Smooth muscle cell (in vitro differentiated cells): Measurements from ENCODE around the gene KCNC4. TPM values are rescaled to one million over a fixed set of nuclear protein-coding genes. Genes with fewer than 3 reads are reported as not detected.

Experiments
- DNase-seq: peaks from one replicate; lab custom pipeline; 2025; ENCODE audit not compliant: unreplicated experiment; lab: John Stamatoyannopoulos, UW
- H2AFZ ChIP-seq: fragments of 200-600 bp; sonication (generic); 2 replicates; pipeline ENCODE4 v1.6.0; 2016; ENCODE audit warnings: antibody characterized with exemption, low read depth, mild to moderate bottlenecking
- H3F3A ChIP-seq: fragments of 200-600 bp; sonication (generic); 2 replicates; pipeline ENCODE4 v1.6.0; 2017; ENCODE audit warnings: antibody characterized with exemption, low read depth
- H3K27ac ChIP-seq: fragments of 200-600 bp; sonication (generic); 2 replicates; pipeline ENCODE4 v1.5.1; 2016; ENCODE audit warnings: low read depth, mild to moderate bottlenecking
- H3K27me3 ChIP-seq: fragments of 200-600 bp; sonication (generic); 2 replicates; pipeline ENCODE4 v1.6.1; 2016; ENCODE audit warnings: low read depth, mild to moderate bottlenecking
- H3K36me3 ChIP-seq: fragments of 200-600 bp; sonication (generic); 2 replicates; pipeline ENCODE4 v1.5.1; 2016; ENCODE audit warnings: low read depth
- H3K4me1 ChIP-seq: fragments of 200-600 bp; sonication (generic); 2 replicates; pipeline ENCODE4 v1.5.1; 2016; ENCODE audit warnings: low read depth
- H3K4me2 ChIP-seq: fragments of 200-600 bp; sonication (generic); 2 replicates; pipeline ENCODE4 v1.6.0; 2016; ENCODE audit warnings: mild to moderate bottlenecking
- H3K4me3 ChIP-seq: fragments of 200-600 bp; sonication (generic); 2 replicates; pipeline ENCODE4 v1.5.1; 2016; ENCODE audit warnings: mild to moderate bottlenecking
- H3K79me2 ChIP-seq: fragments of 200-600 bp; sonication (generic); 2 replicates; pipeline ENCODE4 v1.6.0; 2016; ENCODE audit warnings: low read depth, mild to moderate bottlenecking
- H3K9ac ChIP-seq: fragments of 200-600 bp; sonication (generic); 2 replicates; pipeline ENCODE4 v1.6.0; 2016; ENCODE audit warnings: low read depth
- H3K9me3 ChIP-seq: fragments of 200-600 bp; sonication (generic); replicated peaks from 2 replicates; pipeline ENCODE4 v1.5.1; 2016; ENCODE audit warnings: low read depth
- H4K20me1 ChIP-seq: fragments of 200-600 bp; sonication (generic); 2 replicates; pipeline ENCODE4 v1.6.0; 2016; ENCODE audit warnings: low read depth
- WGBS: methylation state at CpG from one replicate; pipeline ENCODE4 v1.1.7; 2016; ENCODE audit warnings: low lambda C conversion rate; 5-methylcytosine and 5-hydroxymethylcytosine counted together
- polyA plus RNA-seq: library from polyadenylated mRNA; unstranded; fragments of >200 nt; fragmentation: Nextera tagmentation; extraction: Ambion mirVana; gene quantifications from 2 replicates; pipeline ENCODE4 v1.2.1, GENCODE V29; 2016
- total RNA-seq: library from RNA; depleted of rRNA; stranded (reverse); fragments of >200 nt; gene quantifications from 2 replicates; pipeline ENCODE4 v1.2.3, GENCODE V29; 2014
- TF ChIP-seq, protein P1 (sequence below): fragments of 200-600 bp; sonication (generic); IDR thresholded peaks from 2 replicates; pipeline ENCODE4 v1.5.1; 2017; ENCODE audit warnings: borderline replicate concordance, mild to moderate bottlenecking, antibody characterized with exemption; ENCODE audit not compliant: insufficient read depth, poor library complexity, severe bottlenecking

KCNC4 gene
- total and polyA plus RNA-seq, 2 experiments from 2014 or later = 2.0 to 6.0 TPM

DNA sequence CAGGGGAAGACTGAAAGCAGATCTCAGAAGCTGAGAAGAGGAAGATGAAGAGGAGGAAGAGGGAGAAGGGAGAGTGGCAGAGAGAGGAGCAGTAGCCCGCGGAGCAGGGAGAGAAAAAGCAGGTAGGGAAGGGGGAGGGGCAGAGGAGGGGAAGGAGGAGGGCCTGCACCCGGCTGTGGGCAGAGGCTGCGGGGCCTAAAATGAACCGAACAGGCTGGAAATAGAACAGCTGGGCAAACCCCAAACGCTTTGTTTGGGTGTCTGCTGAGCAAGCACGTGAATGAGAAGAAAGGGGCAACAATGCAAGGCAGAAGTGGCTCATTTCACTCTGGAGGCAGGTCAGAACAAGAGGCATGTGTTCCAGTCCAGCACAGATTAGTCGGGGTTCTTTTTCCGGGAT lies 33.5 kb downstream of the KCNC4 start:
- Histone ChIP-seq H4K20me1 (no peaks in the 10 kb centered on the region), H3K36me3 (no peaks in the 10 kb centered on the region), H2AFZ (no peak overlapping the region), H3K27ac (no peak overlapping the region), H3K9ac (no peak overlapping the region), H3F3A (no peaks in the 10 kb centered on the region), H3K9me3 (no peaks in the 10 kb centered on the region), H3K4me1 (no peaks in the 10 kb centered on the region), H3K4me3 (no peak overlapping the region), H3K4me2 (no peak overlapping the region), H3K79me2 (no peaks in the 10 kb centered on the region), H3K27me3 (no peaks in the 10 kb centered on the region)
- WGBS = 44% methylated on average over 9 of the region's 9 CpGs
- DNase-seq = no peak
- TF ChIP-seq, protein P1, sequence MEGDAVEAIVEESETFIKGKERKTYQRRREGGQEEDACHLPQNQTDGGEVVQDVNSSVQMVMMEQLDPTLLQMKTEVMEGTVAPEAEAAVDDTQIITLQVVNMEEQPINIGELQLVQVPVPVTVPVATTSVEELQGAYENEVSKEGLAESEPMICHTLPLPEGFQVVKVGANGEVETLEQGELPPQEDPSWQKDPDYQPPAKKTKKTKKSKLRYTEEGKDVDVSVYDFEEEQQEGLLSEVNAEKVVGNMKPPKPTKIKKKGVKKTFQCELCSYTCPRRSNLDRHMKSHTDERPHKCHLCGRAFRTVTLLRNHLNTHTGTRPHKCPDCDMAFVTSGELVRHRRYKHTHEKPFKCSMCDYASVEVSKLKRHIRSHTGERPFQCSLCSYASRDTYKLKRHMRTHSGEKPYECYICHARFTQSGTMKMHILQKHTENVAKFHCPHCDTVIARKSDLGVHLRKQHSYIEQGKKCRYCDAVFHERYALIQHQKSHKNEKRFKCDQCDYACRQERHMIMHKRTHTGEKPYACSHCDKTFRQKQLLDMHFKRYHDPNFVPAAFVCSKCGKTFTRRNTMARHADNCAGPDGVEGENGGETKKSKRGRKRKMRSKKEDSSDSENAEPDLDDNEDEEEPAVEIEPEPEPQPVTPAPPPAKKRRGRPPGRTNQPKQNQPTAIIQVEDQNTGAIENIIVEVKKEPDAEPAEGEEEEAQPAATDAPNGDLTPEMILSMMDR = no peak

DNA sequence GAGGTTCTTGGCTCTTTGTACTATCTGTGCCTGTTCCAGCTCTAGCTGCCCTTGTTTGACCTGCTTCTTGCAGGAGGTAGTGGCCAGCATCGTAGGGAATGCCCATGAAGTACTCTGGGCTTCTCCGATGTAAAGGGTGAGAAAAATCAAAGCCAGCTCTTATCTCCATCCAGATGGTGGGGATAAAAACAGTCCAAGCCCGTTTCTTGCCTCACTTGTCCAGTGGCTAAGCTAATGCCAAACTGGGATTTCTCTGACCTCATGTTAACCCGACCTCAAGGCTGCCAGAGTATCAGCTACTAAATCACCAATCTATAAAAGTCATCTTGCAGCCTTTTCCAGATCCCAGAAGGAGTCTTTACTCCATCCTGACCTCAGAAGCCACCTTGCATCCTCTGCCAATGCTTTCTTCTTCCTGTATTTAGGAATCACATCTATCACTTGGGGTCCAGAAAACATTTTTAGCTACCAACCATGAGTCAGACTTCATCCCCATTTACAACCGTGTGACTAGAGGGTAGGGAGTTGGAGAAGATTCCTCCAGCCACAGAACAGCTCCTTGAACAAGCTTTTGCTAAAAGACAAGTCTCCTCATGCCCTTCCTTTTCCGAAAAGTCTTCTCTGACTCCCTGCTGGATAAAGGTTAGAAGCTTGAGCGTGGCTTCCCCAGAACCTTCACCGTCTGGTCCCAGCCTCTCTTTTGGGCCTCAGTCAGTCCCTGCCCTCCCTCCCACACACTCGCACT lies 35.9 kb downstream of the KCNC4 start:
- 67% methylated on average over 9 of the region's 9 CpGs for WGBS

DNA sequence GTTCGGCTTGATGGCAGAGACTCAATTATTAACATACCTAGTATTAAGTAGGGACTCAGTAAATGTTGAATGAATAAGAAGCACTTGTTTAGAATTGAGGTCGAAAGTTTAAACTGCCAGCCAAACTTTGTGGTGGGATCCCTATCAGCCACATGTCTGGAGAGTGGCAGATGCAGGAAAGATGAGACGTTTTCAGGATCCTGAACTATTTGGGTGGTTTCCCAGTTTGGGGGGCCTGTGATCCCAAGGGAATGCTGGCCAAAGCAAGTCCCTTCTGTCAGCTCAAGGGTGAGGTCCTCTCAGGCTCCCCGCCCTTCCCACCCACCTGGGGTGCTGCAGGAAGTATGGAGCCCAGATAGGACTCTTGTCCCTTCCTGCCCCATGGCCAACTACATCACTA lies 38.6 kb downstream of the KCNC4 start:
- no peaks in the 10 kb centered on the region for H3K36me3 ChIP-seq
- H3F3A ChIP-seq = no peaks in the 10 kb centered on the region
- no peak overlapping the region for H2AFZ ChIP-seq
- H4K20me1 ChIP-seq = no peaks in the 10 kb centered on the region
- no peaks in the 10 kb centered on the region for H3K27me3 ChIP-seq
- DNase-seq = no peak
- no peaks in the 10 kb centered on the region for H3K9me3 ChIP-seq
- no peak overlapping the region for H3K4me2 ChIP-seq
- H3K27ac ChIP-seq = no peak overlapping the region
- no peaks in the 10 kb centered on the region for H3K79me2 ChIP-seq
- WGBS = 77% methylated on average over 3 of the region's 4 CpGs
- TF ChIP-seq, protein P1 = no peak
- no peaks in the 10 kb centered on the region for H3K4me1 ChIP-seq
- no peak overlapping the region for H3K9ac ChIP-seq
- H3K4me3 ChIP-seq = no peak overlapping the region

More for the DNA sequence above, 35.9 kb downstream of the KCNC4 start:
- H4K20me1 ChIP-seq = no peaks in the 10 kb centered on the region
- no peak overlapping the region for H2AFZ ChIP-seq
- H3K36me3 ChIP-seq = no peaks in the 10 kb centered on the region
- H3K4me3 ChIP-seq = no peak overlapping the region
- no peaks in the 10 kb centered on the region for H3F3A ChIP-seq
- DNase-seq = no peak
- no peaks in the 10 kb centered on the region for H3K9me3 ChIP-seq
- H3K4me1 ChIP-seq = no peaks in the 10 kb centered on the region
- no peak overlapping the region for H3K27ac ChIP-seq
- H3K4me2 ChIP-seq = no peak overlapping the region
- H3K9ac ChIP-seq = no peak overlapping the region
- no peaks in the 10 kb centered on the region for H3K27me3 ChIP-seq
- TF ChIP-seq, protein P1 = no peak
- H3K79me2 ChIP-seq = no peaks in the 10 kb centered on the region

DNA sequence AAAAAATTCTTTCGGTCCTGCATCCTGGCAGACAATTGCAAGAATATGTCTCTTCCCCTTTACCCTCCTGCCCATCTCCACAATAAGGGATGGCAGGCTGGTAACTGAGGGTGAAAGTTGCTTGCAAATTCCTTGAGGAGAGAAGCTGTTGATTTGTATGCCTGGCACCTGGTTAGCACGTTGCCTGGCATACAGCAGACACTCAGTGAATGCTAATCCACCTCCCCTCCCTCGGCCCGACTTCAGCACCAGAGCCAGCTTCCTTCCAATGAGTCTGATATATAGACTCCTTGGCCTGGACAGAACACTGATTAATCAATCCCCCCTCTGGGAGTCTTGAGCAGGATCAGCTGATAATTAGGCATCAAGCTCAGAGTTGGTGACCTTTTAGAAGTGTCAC lies 39.1 kb downstream of the KCNC4 start:
- Histone ChIP-seq H3K9ac (no peak overlapping the region), H3K36me3 (no peaks in the 10 kb centered on the region), H3K4me2 (no peak overlapping the region), H3K27me3 (no peaks in the 10 kb centered on the region), H3F3A (no peaks in the 10 kb centered on the region), H3K4me1 (no peaks in the 10 kb centered on the region), H3K9me3 (no peaks in the 10 kb centered on the region), H3K79me2 (no peaks in the 10 kb centered on the region), H2AFZ (no peak overlapping the region), H3K27ac (no peak overlapping the region), H3K4me3 (no peak overlapping the region), H4K20me1 (no peaks in the 10 kb centered on the region)
- WGBS = 86% methylated on average over 4 of the region's 4 CpGs
- TF ChIP-seq, protein P1 = no peak
- no peak for DNase-seq
